SIG-M5 (cell line): Measurements from ENCODE around the gene CFAP54.

Experiments used
- DNase-seq: peaks from one replicate; lab custom pipeline; 2025; lab: John Stamatoyannopoulos, UW

The CFAP54 gene

GRCh38 chr12:96824838-96825236 lies 335.5 kb downstream of the CFAP54 start:
- no peak for DNase-seq

DNA sequence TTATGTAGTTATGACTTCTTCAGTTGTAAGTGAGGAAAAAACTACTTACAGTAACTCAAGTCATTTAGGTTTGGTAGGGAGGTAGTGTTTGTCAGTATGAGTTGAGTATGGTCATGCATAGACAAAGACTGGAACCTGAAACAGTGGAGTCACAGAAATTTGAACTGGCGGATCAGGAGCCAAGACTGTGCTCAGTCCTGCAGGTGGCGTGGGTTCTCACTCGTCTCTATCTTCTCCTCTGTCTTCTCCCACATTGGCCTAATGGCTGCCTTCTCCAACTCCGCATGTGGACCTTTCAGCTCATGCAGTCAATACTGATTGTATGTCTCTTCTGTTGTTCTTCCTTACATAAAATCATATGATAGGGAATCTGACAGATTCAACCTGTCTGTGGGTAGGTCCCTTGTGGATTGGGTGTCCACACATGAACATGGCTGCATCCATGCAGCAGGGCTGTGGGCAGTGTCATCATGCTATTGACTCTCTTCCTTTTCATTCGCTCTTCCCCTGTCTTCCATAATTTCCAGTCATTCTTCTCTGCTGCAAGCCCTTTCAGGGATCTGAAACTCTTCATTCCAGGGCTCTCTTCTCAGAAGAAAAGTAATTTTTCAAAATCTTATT lies 338.9 kb downstream of the CFAP54 start:
- DNase-seq: no peak

GRCh38 chr12:96829354-96829753 lies 340.0 kb downstream of the CFAP54 start:
- DNase-seq: no peak

- DNase-seq: no peak
These were observed 342.0 kb downstream of the CFAP54 start for GRCh38 chr12:96831346-96831745.

DNA sequence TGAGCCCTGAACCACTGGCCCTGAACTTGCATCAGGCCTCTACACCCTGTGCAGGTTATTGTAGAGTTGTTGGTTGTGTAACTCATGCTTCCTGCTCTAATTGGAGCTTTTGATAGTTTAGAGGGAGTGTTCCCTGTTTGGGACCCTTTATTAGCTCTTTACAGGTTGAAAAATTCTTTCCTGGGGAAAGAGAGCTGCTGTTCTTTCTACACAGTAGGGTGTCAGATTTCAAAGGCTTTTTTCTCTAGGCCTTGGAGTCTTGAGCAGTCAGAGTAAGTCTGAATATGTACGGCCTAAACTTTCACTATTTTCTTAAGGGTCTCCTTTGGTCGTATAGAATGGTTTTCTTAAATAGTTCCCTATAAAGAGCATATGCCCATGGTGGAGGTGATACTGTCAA lies 356.9 kb downstream of the CFAP54 start:
- no peak for DNase-seq

- no peak for DNase-seq
These were observed 361.3 kb downstream of the CFAP54 start for GRCh38 chr12:96850676-96851075.

GRCh38 chr12:96858162-96858561 lies 368.8 kb downstream of the CFAP54 start:
- DNase-seq: no peak

DNA sequence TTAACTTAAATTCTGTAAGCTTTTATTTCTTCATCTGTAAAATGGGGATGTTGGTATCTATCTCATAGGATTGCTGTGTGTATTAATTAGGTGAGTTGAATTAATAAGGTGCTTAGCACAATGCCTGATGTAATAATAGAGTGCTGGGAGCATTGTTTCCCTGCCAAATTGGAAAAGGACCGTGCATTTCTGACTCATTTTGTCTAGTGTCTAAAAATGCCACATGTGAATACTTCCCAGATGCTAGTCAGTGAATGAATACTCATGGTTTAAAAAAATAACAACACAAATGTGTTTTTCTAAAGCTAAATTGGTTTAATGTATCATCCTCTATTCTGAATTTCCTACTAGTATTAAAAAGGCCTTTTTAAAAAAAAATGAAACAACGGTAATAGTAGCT lies 372.3 kb downstream of the CFAP54 start:
- DNase-seq: no peak

GRCh38 chr12:96862326-96862725 lies 372.9 kb downstream of the CFAP54 start:
- no peak for DNase-seq

DNA sequence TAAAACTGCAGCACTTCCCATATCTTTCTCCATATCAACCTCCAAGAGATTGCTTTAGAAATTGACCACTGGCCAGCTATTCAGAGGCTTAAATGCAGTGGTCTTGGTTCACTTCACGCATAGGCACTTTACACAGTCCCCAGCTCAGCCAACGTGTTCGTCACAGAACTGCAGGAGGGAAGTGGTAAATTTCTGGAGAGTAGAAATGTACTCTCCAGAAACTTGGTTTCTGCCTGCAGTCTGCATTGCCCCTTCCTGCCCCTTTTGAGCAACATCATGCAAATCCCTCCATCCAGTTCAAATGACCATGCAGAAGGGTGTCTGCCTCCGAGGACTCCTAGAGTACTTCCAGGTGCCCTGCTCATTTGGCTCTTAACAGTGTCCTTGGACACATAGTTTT lies 375.0 kb downstream of the CFAP54 start:
- no peak for DNase-seq

GRCh38 chr12:96866801-96867590 lies 377.6 kb downstream of the CFAP54 start:
- no peak for DNase-seq

DNA sequence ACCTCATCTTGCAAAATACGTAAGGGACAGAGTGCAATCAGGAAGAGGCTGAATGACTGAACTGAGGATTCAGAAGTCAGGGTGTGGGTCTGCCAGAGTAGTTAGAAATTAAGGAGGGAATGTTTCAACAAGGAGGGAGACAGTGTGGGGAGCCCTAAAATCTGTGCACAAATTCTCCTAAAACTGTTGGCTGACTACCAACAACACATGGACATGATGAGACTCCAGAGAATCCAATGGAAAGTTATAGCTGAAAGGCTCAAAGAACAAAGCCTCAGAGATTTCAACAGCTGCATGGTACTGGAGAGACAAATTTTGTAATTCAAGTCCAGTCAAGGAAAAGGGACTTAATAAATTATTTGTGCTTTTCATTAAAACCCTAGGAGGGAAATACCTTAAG lies 381.6 kb downstream of the CFAP54 start:
- DNase-seq: no peak

- DNase-seq: no peak
These were observed 383.6 kb downstream of the CFAP54 start for GRCh38 chr12:96872961-96873360.

GRCh38 chr12:96874211-96874610 lies 384.8 kb downstream of the CFAP54 start:
- no peak for DNase-seq

- DNase-seq: no peak
These were observed 387.6 kb downstream of the CFAP54 start for GRCh38 chr12:96876966-96877365.

GRCh38 chr12:96878704-96879103 lies 389.3 kb downstream of the CFAP54 start:
- no peak for DNase-seq

GRCh38 chr12:96879301-96879700 lies 389.9 kb downstream of the CFAP54 start:
- no peak for DNase-seq

GRCh38 chr12:96880220-96880619 lies 390.8 kb downstream of the CFAP54 start:
- DNase-seq: no peak

GRCh38 chr12:96881608-96882007 lies 392.2 kb downstream of the CFAP54 start:
- no peak for DNase-seq

GRCh38 chr12:96882862-96883261 lies 393.5 kb downstream of the CFAP54 start:
- no peak for DNase-seq

DNA sequence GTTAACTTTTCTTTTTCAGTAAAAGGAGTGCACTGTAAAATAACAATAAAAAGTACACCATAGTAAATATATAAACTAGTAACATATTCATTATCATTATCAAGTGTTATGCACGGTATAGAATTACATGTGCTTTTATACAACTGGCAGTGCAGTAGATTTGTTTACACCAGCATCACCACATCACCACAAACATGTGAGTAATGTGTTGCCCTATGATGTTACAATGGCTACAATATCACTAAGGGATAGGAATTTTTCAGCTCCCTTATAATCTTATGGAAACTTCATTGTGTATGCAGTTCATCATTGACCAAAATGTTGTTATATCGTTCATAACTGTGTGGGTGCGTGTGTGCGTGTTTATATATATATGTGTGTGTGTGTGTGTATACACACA lies 394.2 kb downstream of the CFAP54 start:
- DNase-seq: no peak

DNA sequence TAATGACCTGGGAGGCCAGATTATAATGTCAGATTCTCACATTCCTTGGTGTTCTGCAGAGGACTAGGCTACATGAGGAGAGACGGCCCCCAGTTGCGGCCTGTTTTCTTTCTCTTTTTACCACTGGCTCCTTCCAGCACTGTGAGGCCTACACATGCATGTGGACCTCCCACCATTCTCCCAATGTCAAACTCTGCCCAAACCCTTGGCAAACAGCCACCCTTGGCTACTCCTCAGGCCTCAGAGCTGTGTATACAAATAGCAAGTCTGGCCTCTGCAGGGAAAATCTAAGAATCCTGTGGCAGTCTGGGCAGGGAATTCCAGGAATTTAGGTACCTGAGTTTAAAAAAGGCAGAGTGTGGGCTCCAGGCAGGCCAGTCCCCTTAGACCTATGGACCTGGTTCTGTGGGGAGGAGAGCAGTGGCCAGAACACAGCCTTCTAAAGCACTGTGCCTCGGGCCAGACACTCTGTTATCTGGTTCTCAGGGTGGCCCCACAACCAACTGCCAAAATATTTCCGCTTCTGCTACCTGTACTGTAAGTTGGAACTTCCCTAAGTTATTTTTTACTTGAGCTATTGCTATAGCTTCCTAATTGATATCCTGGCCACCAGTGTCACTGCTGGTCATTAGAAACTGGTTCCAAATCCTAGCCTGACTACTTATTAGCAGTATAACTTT lies 397.8 kb downstream of the CFAP54 start:
- no peak for DNase-seq

- no peak for DNase-seq
These were observed 400.0 kb downstream of the CFAP54 start for GRCh38 chr12:96889273-96889933.
